Nephron (organoid): Measurements from ENCODE around the gene CACNA2D1.

Experiments used
- H3K27ac Mint-ChIP-seq, 3 experiments: 2 replicates each; pipeline ENCODE4 v1.8.0; 2020; ENCODE audit warnings: mixed read lengths in 3 of 3, mild to moderate bottlenecking in 2 of 3, moderate library complexity in 1 of 3
- H3K27me3 Mint-ChIP-seq: 2 replicates; pipeline ENCODE4 v1.8.0; 2021; ENCODE audit warnings: low read depth, mild to moderate bottlenecking, moderate library complexity, mixed read lengths
- H3K36me3 Mint-ChIP-seq: 2 replicates; pipeline ENCODE4 v1.8.0; 2020; ENCODE audit warnings: low read depth, mixed read lengths
- H3K4me1 Mint-ChIP-seq: 2 replicates; pipeline ENCODE4 v1.8.0; 2020; ENCODE audit warnings: mixed read lengths
- H3K4me3 Mint-ChIP-seq, 3 experiments: 2 replicates each; pipeline ENCODE4 v1.8.0; 2020; ENCODE audit warnings: mild to moderate bottlenecking in 3 of 3, mixed read lengths in 3 of 3, moderate library complexity in 2 of 3
- H3K9me3 Mint-ChIP-seq: 2 replicates; pipeline ENCODE4 v1.8.0; 2020; ENCODE audit warnings: mixed read lengths
- CTCF ChIP-seq, 3 experiments: fragments of 200-600 bp; sonication (generic); IDR thresholded peaks; one replicate each; pipeline ENCODE4 v1.5.0; 2021; ENCODE audit warnings: antibody characterized with exemption in 3 of 3; ENCODE audit not compliant: unreplicated experiment in 3 of 3

The CACNA2D1 gene

GRCh38 chr7:82166260-82167015 is 277.1 kb downstream of the CACNA2D1 start:
- no peak for TF ChIP-seq CTCF (IDR thresholded peaks at IDR 0.05; ENCODE audit: unreplicated experiment in 3 of 3)
- Mint-ChIP-seq H3K9me3 (no peaks in the 10 kb centered on the region), H3K4me3 (no peak overlapping the region), H3K36me3 (no peaks in the 10 kb centered on the region), H3K4me1 (peaks cover 4% of the 10 kb centered on the region), H3K27me3 (no peaks in the 10 kb centered on the region), H3K27ac (no peak overlapping the region)

DNA sequence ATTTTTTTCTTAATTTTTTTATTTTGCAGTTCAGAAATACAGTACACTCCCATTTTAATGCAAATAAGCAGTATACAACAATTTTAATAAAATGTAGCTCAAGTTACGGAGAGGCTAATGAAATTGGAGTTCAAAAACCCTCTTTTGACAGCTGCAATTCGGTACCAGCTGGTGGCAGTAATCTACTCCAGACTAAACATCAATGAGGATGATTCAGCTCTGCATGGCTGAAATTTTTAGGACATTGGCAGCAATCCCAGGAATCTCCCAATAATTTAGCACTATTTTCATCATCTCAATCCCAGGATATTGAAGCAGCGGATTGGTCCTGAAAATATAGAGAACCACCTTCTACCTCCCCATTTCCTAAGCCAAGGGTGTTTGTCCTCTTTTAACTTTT is 278.8 kb downstream of the CACNA2D1 start:
- no peaks in the 10 kb centered on the region for H3K27me3 Mint-ChIP-seq
- no peak overlapping the region for H3K27ac Mint-ChIP-seq
- H3K4me3 Mint-ChIP-seq = no peak overlapping the region
- no peak for TF ChIP-seq CTCF (IDR thresholded peaks at IDR 0.05; ENCODE audit: unreplicated experiment in 3 of 3)
- no peaks in the 10 kb centered on the region for H3K9me3 Mint-ChIP-seq
- H3K36me3 Mint-ChIP-seq = no peaks in the 10 kb centered on the region
- peaks cover 4% of the 10 kb centered on the region for H3K4me1 Mint-ChIP-seq

GRCh38 chr7:82164410-82164809 is 279.2 kb downstream of the CACNA2D1 start:
- Mint-ChIP-seq H3K27me3 (no peaks in the 10 kb centered on the region), H3K36me3 (no peaks in the 10 kb centered on the region), H3K4me1 (peaks cover 4% of the 10 kb centered on the region), H3K27ac (no peak overlapping the region), H3K9me3 (no peaks in the 10 kb centered on the region), H3K4me3 (no peak overlapping the region)
- TF ChIP-seq CTCF (IDR thresholded peaks at IDR 0.05; ENCODE audit: unreplicated experiment in 3 of 3) = no peak

DNA sequence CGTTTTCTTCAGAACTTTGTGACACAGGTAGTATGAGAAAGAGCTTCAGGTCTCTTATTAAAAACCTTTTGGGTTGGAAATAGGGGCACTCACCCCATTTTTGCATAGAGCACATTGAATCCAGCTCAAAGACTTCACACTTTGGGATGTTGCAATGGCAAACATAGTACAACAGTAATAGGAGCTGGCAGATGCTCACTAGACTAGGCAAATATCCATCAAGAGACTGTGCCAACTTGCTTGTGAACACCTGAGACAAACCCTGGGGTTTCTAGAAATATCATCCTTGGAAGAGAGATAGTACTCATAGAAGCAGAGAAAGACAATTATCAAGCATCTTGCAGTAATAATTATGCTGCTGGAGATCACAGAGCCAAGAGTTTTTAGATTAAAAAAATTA is 280.0 kb downstream of the CACNA2D1 start:
- no peak overlapping the region for H3K27ac Mint-ChIP-seq
- no peaks in the 10 kb centered on the region for H3K36me3 Mint-ChIP-seq
- no peak for TF ChIP-seq CTCF (IDR thresholded peaks at IDR 0.05; ENCODE audit: unreplicated experiment in 3 of 3)
- no peaks in the 10 kb centered on the region for H3K27me3 Mint-ChIP-seq
- H3K9me3 Mint-ChIP-seq = no peaks in the 10 kb centered on the region
- H3K4me3 Mint-ChIP-seq = no peak overlapping the region
- H3K4me1 Mint-ChIP-seq = peaks cover 4% of the 10 kb centered on the region

GRCh38 chr7:82162289-82162688 is 281.3 kb downstream of the CACNA2D1 start:
- Mint-ChIP-seq H3K27ac (no peak overlapping the region), H3K4me1 (peaks cover 4% of the 10 kb centered on the region), H3K27me3 (no peaks in the 10 kb centered on the region), H3K9me3 (no peaks in the 10 kb centered on the region), H3K36me3 (no peaks in the 10 kb centered on the region), H3K4me3 (no peak overlapping the region)
- TF ChIP-seq CTCF (IDR thresholded peaks at IDR 0.05; ENCODE audit: unreplicated experiment in 3 of 3) = no peak

- no peak overlapping the region for H3K4me3 Mint-ChIP-seq
- no peaks in the 10 kb centered on the region for H3K9me3 Mint-ChIP-seq
- no peak overlapping the region for H3K27ac Mint-ChIP-seq
- H3K4me1 Mint-ChIP-seq = no peaks in the 10 kb centered on the region
- H3K27me3 Mint-ChIP-seq = no peaks in the 10 kb centered on the region
- no peak for TF ChIP-seq CTCF (IDR thresholded peaks at IDR 0.05; ENCODE audit: unreplicated experiment in 3 of 3)
- H3K36me3 Mint-ChIP-seq = no peaks in the 10 kb centered on the region
Measured at GRCh38 chr7:82158327-82158726, 285.2 kb downstream of the CACNA2D1 start.
